Kidney capillary endothelial cell (primary cell): ENCODE results near the gene S100A6.

ENCODE experiments used
- DNase-seq: peaks from one replicate; pipeline ENCODE4 v3.0.0-alpha.2; 2018; ENCODE audit warnings: low spot score

The S100A6 gene

DNA sequence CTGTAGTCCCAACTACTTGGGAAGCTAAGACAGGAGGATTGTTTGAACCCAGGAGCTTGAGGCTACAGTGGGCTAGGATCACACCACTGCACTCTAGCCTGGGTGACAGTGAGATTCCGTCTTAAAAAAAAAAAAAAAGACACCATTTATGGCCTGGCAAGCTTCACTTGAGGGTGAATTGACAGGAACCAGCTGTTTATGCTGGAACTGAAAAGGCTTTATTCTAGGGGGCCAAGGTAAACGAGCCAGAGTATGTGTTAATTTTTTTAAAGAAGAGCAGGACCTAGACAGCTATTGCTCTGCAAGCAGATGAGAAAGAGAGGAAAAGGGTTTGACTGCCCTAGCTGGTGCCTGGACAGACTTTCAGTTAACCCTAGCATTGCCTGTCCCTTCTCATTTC, 37.0 kb downstream of the S100A6 start:
- no peak for DNase-seq

DNA sequence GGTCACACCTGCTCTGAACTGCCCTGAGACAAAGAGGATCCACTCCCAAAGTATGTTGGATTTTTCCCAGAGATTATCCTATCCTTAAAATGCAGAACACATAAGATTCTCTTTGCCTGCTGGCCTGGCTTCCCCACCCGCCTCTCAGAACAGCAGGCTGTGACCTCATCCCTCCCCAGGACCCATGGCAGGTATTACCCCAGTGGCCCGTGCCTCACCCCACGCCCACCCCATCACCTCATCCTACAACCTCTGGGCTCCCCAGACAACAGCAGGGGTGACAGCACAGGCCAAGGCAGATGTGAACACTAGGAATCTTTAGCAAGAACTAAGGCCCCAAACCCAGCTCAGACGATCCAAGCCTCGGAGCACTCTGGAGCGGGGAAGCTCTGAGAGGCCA, 40.3 kb downstream of the S100A6 start:
- DNase-seq: no peak

DNA sequence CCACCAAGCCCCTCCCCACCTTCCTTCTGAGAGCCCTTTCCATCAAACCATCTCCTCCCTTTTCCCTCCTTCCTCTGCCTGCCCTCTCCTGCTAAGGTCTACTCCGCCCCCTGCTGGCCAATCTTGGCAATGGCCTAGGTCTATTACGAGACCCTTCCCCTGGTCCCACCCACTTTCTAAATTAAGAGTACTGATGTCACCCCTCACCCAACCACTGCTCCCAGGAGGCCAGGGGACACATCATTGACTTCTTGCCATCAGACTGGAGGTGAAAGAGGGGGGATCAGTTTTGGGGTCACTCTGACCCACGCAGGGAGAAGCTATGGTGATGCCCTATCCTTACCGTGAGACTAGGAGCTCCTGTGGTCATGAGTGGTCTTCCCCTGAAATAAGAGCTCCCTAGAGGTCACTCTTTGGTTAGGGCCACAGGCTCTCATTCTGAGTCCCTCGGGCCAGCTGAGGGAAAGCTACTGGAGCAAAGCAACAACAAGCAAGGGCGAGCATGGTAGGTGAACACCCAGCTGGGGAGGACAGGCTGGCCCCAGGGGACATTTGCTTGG, 40.7 kb downstream of the S100A6 start:
- peak; percentile 53 for DNase-seq

DNA sequence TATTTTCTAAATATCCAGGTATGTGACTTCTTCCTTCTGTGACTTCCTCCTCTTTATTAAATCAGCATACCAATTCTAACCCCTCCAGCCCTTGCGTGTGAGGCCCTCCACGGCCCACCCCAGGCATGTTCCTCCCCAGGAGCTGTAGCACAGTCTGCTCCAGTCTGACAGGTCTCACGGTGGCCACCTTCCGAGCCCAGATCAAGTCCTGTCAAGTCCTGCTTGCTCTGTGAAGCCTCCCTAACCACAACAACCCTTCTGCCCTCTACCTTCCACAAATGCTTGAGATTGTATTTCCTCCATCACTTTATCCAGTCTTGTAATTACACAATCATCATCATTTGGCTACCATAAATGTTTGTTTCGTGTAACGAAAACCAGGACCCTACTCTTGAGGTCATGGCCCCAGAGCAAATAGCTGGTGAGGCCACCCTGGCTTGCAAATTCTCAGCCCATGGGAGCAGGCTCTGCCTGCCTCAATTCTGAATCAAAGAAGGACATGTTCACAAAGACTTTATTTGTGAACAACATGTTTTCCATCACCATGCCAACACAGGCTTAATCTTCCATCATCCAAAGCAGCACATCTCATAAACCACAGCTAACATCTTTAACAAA, 42.3 kb downstream of the S100A6 start:
- no peak for DNase-seq

DNA sequence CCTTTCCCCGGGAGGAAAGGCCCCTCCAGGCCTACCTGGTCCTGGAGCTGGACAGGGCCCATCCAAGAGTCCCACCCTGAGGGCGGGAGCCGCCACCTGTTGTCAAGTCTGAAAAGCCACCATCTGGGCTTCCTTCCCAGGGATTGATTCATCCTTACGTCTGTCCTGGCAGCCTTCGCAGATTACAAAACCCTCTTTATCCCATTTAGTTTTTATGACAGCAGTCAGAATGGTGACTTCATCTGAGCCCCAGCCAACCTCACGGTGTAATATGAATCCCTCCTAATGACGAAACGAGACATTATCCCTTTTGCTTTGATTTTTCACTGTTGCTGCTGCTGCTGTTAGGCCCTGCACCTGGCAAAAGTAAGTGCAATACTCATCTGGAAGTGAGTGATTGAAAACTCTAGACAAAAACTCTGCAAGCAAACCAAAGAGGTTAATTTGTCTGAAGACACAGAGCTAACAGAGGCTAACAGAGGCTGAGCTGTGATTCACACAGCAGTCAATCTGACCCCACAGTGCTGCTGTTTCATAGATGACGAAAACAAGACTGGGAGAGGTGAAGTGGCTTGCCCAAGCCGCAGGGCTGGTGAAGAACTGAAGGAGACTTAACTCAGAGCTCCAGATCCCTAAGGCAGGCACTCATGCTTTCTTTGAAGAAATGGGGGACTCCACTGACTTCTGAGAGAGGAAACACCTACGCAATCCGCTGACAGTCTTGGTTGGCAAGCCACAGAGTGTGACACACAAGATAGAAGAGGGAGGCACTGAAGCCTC, 45.3 kb downstream of the S100A6 start:
- no peak for DNase-seq

DNA sequence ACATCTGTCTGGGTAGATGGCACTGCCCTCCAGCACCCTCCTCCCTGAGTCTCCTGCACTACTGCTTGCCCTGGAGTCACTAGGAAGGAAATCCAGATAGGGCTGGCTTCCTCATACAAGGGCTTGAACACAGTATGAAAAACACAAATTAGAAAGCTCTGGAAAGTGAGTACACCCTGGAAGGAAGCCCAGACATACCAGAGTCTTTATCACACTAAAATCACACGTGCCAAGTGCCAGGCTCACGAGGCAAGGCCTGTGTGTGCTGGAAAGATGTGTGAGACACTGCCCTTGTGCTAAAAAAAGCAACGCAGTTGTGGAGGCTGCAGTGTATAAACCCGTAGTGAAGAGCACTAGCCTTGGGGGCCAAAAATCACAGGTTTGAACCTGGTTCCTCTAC, 47.1 kb downstream of the S100A6 start:
- DNase-seq: no peak

DNA sequence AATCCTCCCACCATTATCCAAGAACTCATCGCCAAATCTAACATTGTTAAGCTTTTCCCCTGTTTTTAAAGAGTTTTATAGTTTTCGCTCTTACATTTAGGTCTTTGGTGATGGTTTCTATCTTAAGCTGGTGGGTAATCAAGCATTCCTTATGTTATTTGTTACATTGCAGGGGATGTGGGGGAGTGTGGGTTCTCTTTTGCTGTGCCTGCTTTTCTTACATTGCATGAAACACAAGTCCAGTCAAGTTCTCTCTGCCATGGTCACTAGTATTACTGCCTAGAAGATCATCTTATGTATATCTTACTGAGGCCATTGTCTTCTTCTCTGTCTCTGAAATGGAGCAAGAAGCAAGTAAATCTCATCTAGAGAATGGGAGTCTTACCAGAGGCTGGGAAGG, 48.1 kb downstream of the S100A6 start:
- no peak for DNase-seq

DNA sequence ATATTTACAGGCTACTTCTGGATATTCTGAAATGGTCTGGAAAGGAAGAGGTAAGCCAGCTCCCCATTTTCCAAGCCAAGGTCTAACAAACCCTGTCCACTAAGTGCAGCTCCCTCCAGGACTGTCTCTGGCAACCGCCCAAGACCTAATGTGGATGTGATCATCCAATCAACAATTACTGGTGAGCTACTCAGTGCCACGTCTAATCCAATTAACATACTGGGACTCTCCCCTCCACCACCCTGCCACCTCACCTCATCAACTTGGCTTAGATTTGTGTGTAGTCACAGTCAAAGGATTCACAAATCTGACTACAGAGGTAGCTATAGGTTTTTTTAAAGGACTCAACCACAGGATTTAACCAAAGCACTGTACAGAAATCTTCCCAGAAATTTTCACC, 49.9 kb downstream of the S100A6 start:
- DNase-seq: no peak
